CD8-positive, alpha-beta memory T cell (primary cell): ENCODE measurements around the gene RBMS1. TPM values are rescaled to one million over a fixed set of nuclear protein-coding genes. Genes with fewer than 3 reads are reported as not detected.
"Not testable (repeated sequence)": the region's sequence is repeated elsewhere in the genome, so short reads cannot be mapped to it uniquely, and the experiment has no call there.

Source experiments
- CTCF ChIA-PET: fragments of 350-600 bp; sonication (Branson Sonifier 250); formaldehyde crosslinking; loops from one replicate; lab custom pipeline; 2021; ENCODE audit warnings: antibody characterized with exemption; lab: Charles Lee
- POLR2A ChIA-PET: fragments of 350-600 bp; sonication (Branson Sonifier 250); formaldehyde crosslinking; loops from one replicate; lab custom pipeline; 2021; ENCODE audit warnings: antibody characterized with exemption; lab: Charles Lee
- DNase-seq, 5 donors: peaks; one replicate each; pipeline versions ENCODE4 v3.0.0 to v3.0.0-alpha.2; 2020 to 2022; ENCODE audit warnings: mixed read lengths in 1 of 5
- H3K27ac ChIP-seq: one replicate; pipeline ENCODE4 v1.7.0; 2013; ENCODE audit warnings: low read depth, mild to moderate bottlenecking, low read length, moderate library complexity
- H3K27me3 ChIP-seq: 2 replicates; pipeline ENCODE4 v1.7.0; 2013; ENCODE audit warnings: low read length, mild to moderate bottlenecking; ENCODE audit not compliant: insufficient read depth, poor library complexity, severe bottlenecking
- H3K36me3 ChIP-seq: 2 replicates; pipeline ENCODE4 v1.7.0; 2013; ENCODE audit warnings: mild to moderate bottlenecking, low read length, moderate library complexity; ENCODE audit not compliant: insufficient read depth
- H3K4me1 ChIP-seq: 2 replicates; pipeline ENCODE4 v1.7.0; 2013; ENCODE audit warnings: mild to moderate bottlenecking, low read length, moderate library complexity; ENCODE audit not compliant: insufficient read depth
- H3K4me3 ChIP-seq: 2 replicates; pipeline ENCODE4 v1.7.0; 2013; ENCODE audit warnings: mild to moderate bottlenecking, low read length
- H3K9me3 ChIP-seq: 2 replicates; pipeline ENCODE4 v1.7.0; 2013; ENCODE audit warnings: mild to moderate bottlenecking, low read length
- H3K27ac Mint-ChIP-seq, 8 donors: one replicate each; pipeline ENCODE4 v1.8.0; 2020 to 2021; ENCODE audit warnings: mixed read lengths in 8 of 8, mild to moderate bottlenecking in 6 of 8, inconsistent platforms in 3 of 8, moderate library complexity in 3 of 8
- H3K27me3 Mint-ChIP-seq, 2 donors: one replicate each; pipeline ENCODE4 v1.8.0; 2020 to 2021; ENCODE audit warnings: mixed read lengths in 2 of 2, mild to moderate bottlenecking in 1 of 2, moderate library complexity in 1 of 2
- H3K36me3 Mint-ChIP-seq, 3 donors: one replicate each; pipeline ENCODE4 v1.8.0; 2020 to 2021; ENCODE audit warnings: mixed read lengths in 3 of 3, inconsistent platforms in 1 of 3, mild to moderate bottlenecking in 1 of 3
- H3K4me1 Mint-ChIP-seq, 3 donors: one replicate each; pipeline ENCODE4 v1.8.0; 2020 to 2021; ENCODE audit warnings: mixed read lengths in 3 of 3, inconsistent platforms in 1 of 3, mild to moderate bottlenecking in 1 of 3
- H3K4me3 Mint-ChIP-seq, 7 donors: one replicate each; pipeline ENCODE4 v1.8.0; 2020 to 2021; ENCODE audit warnings: mixed read lengths in 7 of 7, mild to moderate bottlenecking in 6 of 7, moderate library complexity in 4 of 7, inconsistent platforms in 2 of 7
- H3K9me3 Mint-ChIP-seq, 5 donors: one replicate each; pipeline ENCODE4 v1.8.0; 2020 to 2022; ENCODE audit warnings: mixed read lengths in 5 of 5, mild to moderate bottlenecking in 3 of 5, moderate library complexity in 2 of 5, inconsistent platforms in 1 of 5
- polyA plus RNA-seq: library from polyadenylated mRNA; unstranded; fragments of 300-500 nt; fragmentation: Illumina TruSeq; gene quantifications from one replicate; pipeline ENCODE4 v1.2.3, GENCODE V29; 2021
- total RNA-seq, 2 experiments: library from RNA; stranded (reverse); gene quantifications; one replicate each; pipeline ENCODE4 v1.2.3, GENCODE V29; 2021

RBMS1 gene
- total and polyA plus RNA-seq, 3 experiments from 2014 or later = 48.8 to 130 (median 50.3) TPM

DNA sequence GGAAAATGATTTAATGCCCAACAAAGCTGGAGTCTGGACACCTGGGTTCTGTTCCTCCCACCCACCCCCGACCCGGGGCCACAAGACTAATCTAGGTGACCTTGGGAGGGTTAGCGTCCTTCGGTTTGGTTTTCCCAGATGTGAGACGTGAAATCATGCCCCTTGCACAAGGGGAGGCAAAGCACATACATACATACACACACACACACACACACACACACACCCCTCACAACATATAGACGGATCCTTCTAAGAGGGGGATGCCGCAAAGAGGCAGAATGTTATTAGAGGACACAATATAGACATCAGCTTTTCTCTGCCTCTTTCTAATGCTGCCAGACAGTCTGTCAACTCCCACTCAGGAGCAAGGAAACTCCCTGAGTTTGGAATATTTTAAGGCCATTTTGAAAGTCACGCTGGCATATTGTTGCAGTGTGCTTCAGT, 616 bp upstream of the RBMS1 start:
- peak overlapping the region; percentile 19 to 73 (median 54) for H3K27ac Mint-ChIP-seq
- Histone ChIP-seq H3K36me3 (no peaks in the 10 kb centered on the region), H3K4me1 (peaks cover 6% of the 10 kb centered on the region), H3K27me3 (no peaks in the 10 kb centered on the region), H3K27ac (no peak overlapping the region), H3K4me3 (no peak overlapping the region), H3K9me3 (no peaks in the 10 kb centered on the region)
- H3K27me3 Mint-ChIP-seq = peaks cover 0 to 6% of the 10 kb centered on the region in 2 donors
- H3K4me1 Mint-ChIP-seq = peaks cover 24 to 40% (median 38%) of the 10 kb centered on the region in 3 donors
- peaks cover 0 to 7% (median 0%) of the 10 kb centered on the region in 3 donors for H3K36me3 Mint-ChIP-seq
- no peaks in the 10 kb centered on the region for H3K9me3 Mint-ChIP-seq
- POLR2A ChIA-PET = no interaction called here
- H3K4me3 Mint-ChIP-seq = peak overlapping the region; percentile 71 to 99 (median 93)
- CTCF ChIA-PET = interaction anchor here (1.3 kb wide), 1 partner anchor 65 kb away, joined by 3 read pairs; no protein-coding TSS in a partner anchor
- DNase-seq = no peak

DNA sequence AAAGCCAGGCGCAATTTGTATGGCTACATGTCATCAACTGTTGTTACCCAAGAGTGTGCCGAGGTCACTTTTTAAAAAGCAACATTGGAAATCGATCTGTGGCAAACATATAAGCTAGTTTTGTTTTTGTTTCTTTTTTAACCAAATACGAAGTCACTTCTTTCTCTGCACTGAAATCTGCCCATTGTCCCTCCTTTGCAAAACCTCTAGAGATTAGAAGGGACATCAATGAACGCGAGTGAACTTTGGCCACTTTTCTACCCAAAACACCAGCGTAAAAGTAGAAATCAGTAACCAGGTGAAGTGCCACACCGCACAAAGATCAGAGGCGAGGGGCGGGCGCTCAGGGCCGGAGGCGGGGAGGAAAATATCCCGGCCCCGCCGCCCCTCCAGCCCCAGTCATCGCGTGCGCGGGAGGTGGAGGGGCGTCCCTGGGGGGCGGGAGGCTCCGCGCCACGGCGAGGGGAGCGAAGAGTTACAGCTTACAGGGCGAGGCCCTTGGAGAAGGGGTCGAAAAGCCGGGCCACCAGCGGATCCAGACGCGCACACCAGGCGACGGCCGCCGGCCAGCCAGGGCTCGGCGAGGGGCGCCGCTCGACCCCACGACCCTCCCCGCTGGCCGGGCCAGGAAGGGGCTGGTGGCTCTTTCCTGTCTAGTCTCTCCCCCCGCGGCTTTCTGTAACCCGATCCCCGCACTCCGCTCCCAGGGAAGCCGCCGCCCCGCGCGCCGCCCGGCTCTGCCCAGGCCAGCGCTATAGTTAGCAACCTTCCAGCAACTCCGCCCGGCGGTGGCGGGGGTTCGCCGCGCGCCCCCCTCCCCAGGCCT, 993 bp downstream of the RBMS1 start:
- Mint-ChIP-seq H3K27ac (peak overlapping the region; percentile 78 to 96 (median 92)), H3K4me1 (peaks cover 36 to 54% (median 49%) of the 10 kb centered on the region in 3 donors), H3K27me3 (peaks cover 0 to 6% of the 10 kb centered on the region in 2 donors), H3K9me3 (no peaks in the 10 kb centered on the region), H3K4me3 (peak overlapping the region; percentile 93 to 99 (median 95)), H3K36me3 (peaks cover 0 to 7% (median 0%) of the 10 kb centered on the region in 3 donors)
- ChIA-PET POLR2A (interaction anchor here (1.4 kb wide), 1 partner anchor 65 kb away, joined by 3 read pairs; no protein-coding TSS in a partner anchor), CTCF (interaction anchor here (1.0 to 1.6 kb wide), 3 partner anchors 15 to 168 kb away, joined by 3 to 4 read pairs (median 3); no protein-coding TSS in a partner anchor)
- H3K4me3 ChIP-seq = peak overlapping the region; percentile 49
- H3K4me1 ChIP-seq = peaks cover 17% of the 10 kb centered on the region
- DNase-seq = peak; percentile 48 to 73 (median 59)
- peak overlapping the region; percentile 51 for H3K27ac ChIP-seq
- no peaks in the 10 kb centered on the region for H3K9me3 ChIP-seq
- H3K36me3 ChIP-seq = no peaks in the 10 kb centered on the region
- no peaks in the 10 kb centered on the region for H3K27me3 ChIP-seq

DNA sequence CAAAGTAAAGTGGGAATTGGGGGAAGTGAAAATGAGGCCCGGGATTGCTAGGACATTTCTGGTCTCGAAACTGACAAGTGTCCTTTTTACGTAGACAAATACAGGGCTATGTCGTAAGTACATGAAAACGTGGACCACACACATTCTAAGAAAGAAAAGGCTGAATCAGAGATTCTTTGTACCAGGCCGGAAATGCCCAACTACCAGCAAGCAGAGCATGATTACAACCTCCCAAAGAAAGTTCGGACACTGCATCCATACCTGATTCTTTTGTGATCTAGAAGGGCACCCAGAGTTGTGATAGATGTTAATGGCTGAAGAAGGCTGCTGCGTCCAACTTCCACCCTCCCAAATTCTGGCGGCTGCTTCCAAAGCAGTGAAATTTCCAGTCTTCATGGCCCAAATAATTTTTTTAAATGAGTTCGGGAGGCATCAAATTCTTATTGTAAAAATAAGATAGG, 1.7 kb downstream of the RBMS1 start:
- peaks cover 0 to 6% of the 10 kb centered on the region in 2 donors for H3K27me3 Mint-ChIP-seq
- Histone ChIP-seq H3K27ac (no peak overlapping the region), H3K4me3 (peak overlapping the region; percentile 49), H3K4me1 (peaks cover 24% of the 10 kb centered on the region), H3K36me3 (no peaks in the 10 kb centered on the region), H3K9me3 (no peaks in the 10 kb centered on the region), H3K27me3 (no peaks in the 10 kb centered on the region)
- peak overlapping the region; percentile 78 to 96 (median 92) for H3K27ac Mint-ChIP-seq
- peaks cover 41 to 60% (median 52%) of the 10 kb centered on the region in 3 donors for H3K4me1 Mint-ChIP-seq
- H3K36me3 Mint-ChIP-seq = peaks cover 0 to 7% (median 0%) of the 10 kb centered on the region in 3 donors
- peak overlapping the region; percentile 93 to 99 (median 95) for H3K4me3 Mint-ChIP-seq
- H3K9me3 Mint-ChIP-seq = no peaks in the 10 kb centered on the region
- ChIA-PET CTCF (interaction anchor here (1.6 kb wide), 1 partner anchor 15 kb away, joined by 3 read pairs; no protein-coding TSS in a partner anchor), POLR2A (interaction anchor here (1.1 to 1.4 kb wide), 2 partner anchors 64 to 84 kb away, joined by 3 to 4 read pairs; no protein-coding TSS in a partner anchor)
- DNase-seq = no peak

DNA sequence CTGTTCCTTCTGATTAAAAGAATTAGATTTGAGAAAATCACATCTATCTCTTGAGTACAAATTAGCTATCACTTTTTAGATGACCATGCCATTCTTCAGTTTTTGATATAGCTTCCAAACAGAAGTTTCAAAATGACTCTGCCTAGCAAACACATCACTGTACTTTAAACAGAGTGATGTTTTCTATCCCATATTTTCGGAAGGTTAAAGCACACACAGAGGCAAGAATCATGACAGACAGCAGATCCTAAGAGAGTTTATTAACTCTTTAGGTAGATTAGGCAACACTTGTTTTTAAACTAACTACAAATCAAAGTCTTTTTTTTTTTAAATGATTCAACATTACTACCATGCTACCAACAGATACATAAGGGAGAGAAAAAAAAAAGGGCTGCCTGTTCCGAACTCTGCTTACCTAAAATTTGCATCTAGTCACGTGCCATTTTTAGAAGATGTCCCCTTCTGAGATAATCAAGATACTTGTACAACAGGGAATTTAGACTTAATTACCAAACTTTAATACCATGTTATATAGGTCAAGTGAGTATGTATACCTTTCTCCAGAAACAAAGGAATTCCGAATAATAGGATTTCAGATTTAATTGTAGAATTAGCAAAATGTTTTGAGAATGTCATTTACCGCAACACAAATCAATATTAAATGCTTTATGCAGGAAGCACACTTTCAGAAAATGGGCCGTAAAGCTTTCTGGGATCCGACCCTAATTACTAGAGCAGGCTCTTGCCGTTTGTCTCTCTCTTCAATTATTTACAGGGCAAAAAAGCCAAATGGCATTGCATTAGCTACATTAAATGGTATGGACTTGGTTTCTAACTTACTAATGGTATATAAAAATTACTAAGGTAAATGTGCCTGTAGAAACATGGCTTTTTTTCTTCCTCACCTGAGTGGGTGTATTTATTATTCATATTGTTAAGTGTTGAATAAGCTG, 2.6 kb downstream of the RBMS1 start:
- H3K27ac Mint-ChIP-seq = peak overlapping the region in 7 of 8 donors; percentile 21 to 96 (median 90)
- Histone ChIP-seq H3K4me3 (peak overlapping the region; percentile 49), H3K27me3 (no peaks in the 10 kb centered on the region), H3K36me3 (no peaks in the 10 kb centered on the region), H3K4me1 (peaks cover 32% of the 10 kb centered on the region), H3K27ac (no peak overlapping the region), H3K9me3 (no peaks in the 10 kb centered on the region)
- no peaks in the 10 kb centered on the region for H3K9me3 Mint-ChIP-seq
- peaks cover 45 to 69% (median 54%) of the 10 kb centered on the region in 3 donors for H3K4me1 Mint-ChIP-seq
- H3K36me3 Mint-ChIP-seq = peaks cover 0 to 7% (median 0%) of the 10 kb centered on the region in 3 donors
- ChIA-PET POLR2A (interaction anchor here (1.1 to 1.4 kb wide), 2 partner anchors 63 to 83 kb away, joined by 3 to 4 read pairs; no protein-coding TSS in a partner anchor), CTCF (interaction anchor here (1.6 kb wide), 1 partner anchor 14 kb away, joined by 3 read pairs; no protein-coding TSS in a partner anchor)
- peak overlapping the region; percentile 93 to 99 (median 95) for H3K4me3 Mint-ChIP-seq
- no peak for DNase-seq
- peaks cover 0 to 6% of the 10 kb centered on the region in 2 donors for H3K27me3 Mint-ChIP-seq

DNA sequence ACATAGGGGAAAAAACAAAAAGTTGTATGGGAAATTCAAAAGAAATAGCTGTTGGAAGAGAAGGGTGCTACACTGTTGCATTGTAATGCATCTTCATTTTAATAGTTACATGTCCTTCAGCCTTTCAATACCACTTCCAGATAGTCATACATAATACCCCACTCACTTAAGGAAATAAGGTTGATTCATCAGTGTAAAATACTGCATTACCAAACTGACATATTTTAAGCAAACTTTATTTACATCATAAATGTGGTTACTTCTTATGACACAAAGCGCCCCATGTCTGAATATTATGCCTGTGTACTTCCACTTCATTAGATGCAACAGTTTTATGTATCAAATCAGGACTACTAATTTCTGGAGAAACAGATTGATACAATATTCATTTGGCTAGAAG, 4.5 kb downstream of the RBMS1 start:
- no peak overlapping the region for H3K27ac ChIP-seq
- no peak for DNase-seq
- peak overlapping the region in 6 of 8 donors; percentile 24 to 77 (median 49) for H3K27ac Mint-ChIP-seq
- no peaks in the 10 kb centered on the region for H3K36me3 ChIP-seq
- H3K4me1 Mint-ChIP-seq = peaks cover 53 to 73% (median 63%) of the 10 kb centered on the region in 3 donors
- peaks cover 0 to 7% (median 0%) of the 10 kb centered on the region in 3 donors for H3K36me3 Mint-ChIP-seq
- H3K27me3 ChIP-seq = no peaks in the 10 kb centered on the region
- H3K9me3 ChIP-seq = no peaks in the 10 kb centered on the region
- H3K4me3 Mint-ChIP-seq = peak overlapping the region in 4 of 7 donors; percentile 12 to 50 (median 29)
- CTCF ChIA-PET = interaction anchor here (1.8 kb wide), 1 partner anchor 82 kb away, joined by 4 read pairs; no protein-coding TSS in a partner anchor
- no peaks in the 10 kb centered on the region for H3K9me3 Mint-ChIP-seq
- peaks cover 42% of the 10 kb centered on the region for H3K4me1 ChIP-seq
- H3K27me3 Mint-ChIP-seq = peaks cover 0 to 6% of the 10 kb centered on the region in 2 donors
- no peak overlapping the region for H3K4me3 ChIP-seq
- POLR2A ChIA-PET = no interaction called here

DNA sequence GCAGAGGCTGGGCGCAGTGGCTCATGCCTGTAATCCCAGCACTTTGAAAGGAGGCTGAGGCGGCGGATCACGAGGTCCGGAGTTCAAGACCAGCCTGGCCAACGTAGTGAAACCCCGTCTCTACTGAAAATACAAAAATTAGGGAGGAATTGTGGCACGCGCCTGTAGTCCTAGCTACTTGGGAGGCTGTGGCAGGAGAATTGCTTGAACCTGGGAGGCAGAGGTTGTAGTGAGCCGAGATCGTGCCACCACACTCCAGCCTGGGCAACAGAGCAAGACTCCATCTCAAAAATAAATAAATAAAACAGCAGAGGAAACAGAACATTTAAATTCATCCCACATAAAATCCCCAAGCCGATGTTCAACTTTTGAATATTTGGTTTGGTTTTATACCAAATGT, 5.3 kb downstream of the RBMS1 start:
- H3K4me1 ChIP-seq = peaks cover 49% of the 10 kb centered on the region

DNA sequence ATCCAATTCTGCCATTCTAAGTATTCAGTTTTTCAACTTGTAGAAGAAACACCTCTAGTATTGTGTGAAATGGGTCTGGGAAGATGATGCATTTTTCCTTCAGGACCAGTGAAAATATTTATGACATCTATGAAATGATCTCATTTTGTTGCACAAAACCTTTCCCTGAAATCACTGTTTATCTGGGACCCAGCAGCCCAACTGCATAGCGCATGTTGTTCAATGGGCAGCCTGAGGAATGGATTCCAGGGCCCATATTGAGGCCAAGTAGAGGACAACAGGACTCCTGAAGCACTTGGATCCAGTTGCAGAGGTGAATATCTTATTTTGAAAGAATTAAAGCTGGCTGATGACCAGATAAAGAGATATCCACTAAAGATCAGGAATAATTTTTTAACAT, 7.3 kb downstream of the RBMS1 start:
- Histone ChIP-seq H3K4me1 (peaks cover 67% of the 10 kb centered on the region), H3K27me3 (no peaks in the 10 kb centered on the region), H3K9me3 (no peaks in the 10 kb centered on the region), H3K4me3 (no peak overlapping the region), H3K27ac (no peak overlapping the region), H3K36me3 (no peaks in the 10 kb centered on the region)
- ChIA-PET CTCF (interaction anchor here (0.5 kb wide), 1 partner anchor 62 kb away, joined by 3 read pairs; no protein-coding TSS in a partner anchor), POLR2A (no interaction called here)
- DNase-seq = no peak
- Mint-ChIP-seq H3K27ac (peak overlapping the region in 7 of 8 donors; percentile 21 to 97 (median 72)), H3K27me3 (no peaks in the 10 kb centered on the region), H3K36me3 (no peaks in the 10 kb centered on the region), H3K9me3 (no peaks in the 10 kb centered on the region), H3K4me1 (peaks cover 62 to 83% (median 76%) of the 10 kb centered on the region in 3 donors), H3K4me3 (peak overlapping the region in 1 of 7 donors; percentile 20)

More for the DNA sequence above, 5.3 kb downstream of the RBMS1 start:
- H3K27me3 Mint-ChIP-seq, H3K9me3 Mint-ChIP-seq, POLR2A ChIA-PET, H3K36me3 ChIP-seq, H3K36me3 Mint-ChIP-seq, H3K27me3 ChIP-seq, H3K9me3 ChIP-seq, H3K4me3 ChIP-seq, H3K27ac ChIP-seq, DNase-seq: not testable (repeated sequence)
- Mint-ChIP-seq H3K27ac (peak overlapping the region in 4 of 8 donors; percentile 26 to 87 (median 82)), H3K4me3 (peak overlapping the region in 1 of 7 donors; percentile 57), H3K4me1 (peaks cover 60 to 80% (median 70%) of the 10 kb centered on the region in 3 donors)
- CTCF ChIA-PET = interaction anchor here (1.4 kb wide), 1 partner anchor 13 kb away, joined by 3 read pairs; no protein-coding TSS in a partner anchor
